AG04450 (cell line): ENCODE measurements around the gene CAV2. TPM values are rescaled to one million over a fixed set of nuclear protein-coding genes. Genes with fewer than 3 reads are reported as not detected.
A peak's percentile ranks its signal among the peaks of the same experiment; 100 is the strongest.

Experiments used
- CTCF ChIA-PET: fragments of 300-600, 350-600 bp; formaldehyde crosslinking; extraction: SDS; loops from one replicate; lab custom pipeline; 2022; ENCODE audit warnings: antibody characterized with exemption, inconsistent platforms; lab: Charles Lee
- POLR2A ChIA-PET: fragments of 350-600 bp; formaldehyde crosslinking; extraction: SDS; loops from one replicate; lab custom pipeline; 2021; ENCODE audit warnings: antibody characterized with exemption, inconsistent platforms; lab: Yijun Ruan, JAX
- DNase-seq: peaks from one replicate; pipeline ENCODE4 v3.0.0-alpha.2; 2011; ENCODE audit warnings: low read depth, low spot score
- H3K27ac ChIP-seq: one replicate; pipeline ENCODE4 v1.5.1; 2012; ENCODE audit warnings: low read depth, low read length, control low read depth
- H3K27me3 ChIP-seq: one replicate; pipeline ENCODE4 v1.6.0; 2012; ENCODE audit warnings: low read length; ENCODE audit not compliant: control insufficient read depth, insufficient read depth
- H3K4me3 ChIP-seq: 2 replicates; pipeline ENCODE4 v1.5.1; 2011; ENCODE audit warnings: mild to moderate bottlenecking, low read depth, low read length, control low read depth
- H3K9me3 ChIP-seq: 2 replicates; pipeline ENCODE4 v1.5.1; 2012; ENCODE audit warnings: low read length; ENCODE audit not compliant: control insufficient read depth, insufficient read depth
- polyA plus RNA-seq: library from polyadenylated mRNA; depleted of rRNA; stranded (reverse); fragments of >200 nt; gene quantifications from 2 replicates; pipeline ENCODE4 v1.2.3, GENCODE V29; 2011
- TF ChIP-seq, protein P1 (sequence below): IDR thresholded peaks from 2 replicates; pipeline ENCODE4 v1.5.1; 2011; ENCODE audit warnings: low read depth, low read length, control low read depth, inconsistent platforms

Gene CAV2
- polyA plus RNA-seq, 1 experiment, result 265 TPM

DNA sequence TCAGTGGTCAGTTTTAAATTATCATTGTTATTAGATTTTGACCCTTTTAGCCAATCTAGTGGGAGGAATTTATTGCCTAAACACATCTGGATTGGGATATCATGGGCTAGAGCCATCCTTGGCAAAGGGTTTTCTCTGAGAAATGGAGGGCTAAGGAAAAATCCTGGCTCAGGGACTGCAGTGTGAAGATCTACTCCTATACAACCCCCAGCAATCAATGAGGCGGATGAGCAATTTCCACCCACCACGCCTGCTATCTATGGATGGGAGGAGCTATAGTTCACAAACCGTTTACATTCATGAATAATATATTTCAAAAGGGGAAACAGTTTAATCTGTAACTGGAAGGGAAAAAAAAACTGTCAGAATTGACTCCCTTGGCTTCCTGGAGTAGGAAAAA is 28.0 kb downstream of the CAV2 start:
- TF ChIP-seq, protein P1, sequence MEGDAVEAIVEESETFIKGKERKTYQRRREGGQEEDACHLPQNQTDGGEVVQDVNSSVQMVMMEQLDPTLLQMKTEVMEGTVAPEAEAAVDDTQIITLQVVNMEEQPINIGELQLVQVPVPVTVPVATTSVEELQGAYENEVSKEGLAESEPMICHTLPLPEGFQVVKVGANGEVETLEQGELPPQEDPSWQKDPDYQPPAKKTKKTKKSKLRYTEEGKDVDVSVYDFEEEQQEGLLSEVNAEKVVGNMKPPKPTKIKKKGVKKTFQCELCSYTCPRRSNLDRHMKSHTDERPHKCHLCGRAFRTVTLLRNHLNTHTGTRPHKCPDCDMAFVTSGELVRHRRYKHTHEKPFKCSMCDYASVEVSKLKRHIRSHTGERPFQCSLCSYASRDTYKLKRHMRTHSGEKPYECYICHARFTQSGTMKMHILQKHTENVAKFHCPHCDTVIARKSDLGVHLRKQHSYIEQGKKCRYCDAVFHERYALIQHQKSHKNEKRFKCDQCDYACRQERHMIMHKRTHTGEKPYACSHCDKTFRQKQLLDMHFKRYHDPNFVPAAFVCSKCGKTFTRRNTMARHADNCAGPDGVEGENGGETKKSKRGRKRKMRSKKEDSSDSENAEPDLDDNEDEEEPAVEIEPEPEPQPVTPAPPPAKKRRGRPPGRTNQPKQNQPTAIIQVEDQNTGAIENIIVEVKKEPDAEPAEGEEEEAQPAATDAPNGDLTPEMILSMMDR, result no peak
- no peak for DNase-seq
- peak overlapping the region; percentile 58 for H3K27ac ChIP-seq
- no peaks in the 10 kb centered on the region; the same call in 1 of the 2 replicates for H3K9me3 ChIP-seq
- ChIA-PET CTCF (interaction anchor here (0.8 to 6.4 kb wide), 8 partner anchors 19 to 354 kb away, joined by 3 to 110 read pairs (median 8); no protein-coding TSS in a partner anchor), POLR2A (interaction anchor here (1.1 kb wide), 1 partner anchor 256 kb away, joined by 3 read pairs; no protein-coding TSS in a partner anchor)
- no peaks in the 10 kb centered on the region for H3K27me3 ChIP-seq
- peak overlapping the region; percentile 97 for H3K4me3 ChIP-seq

DNA sequence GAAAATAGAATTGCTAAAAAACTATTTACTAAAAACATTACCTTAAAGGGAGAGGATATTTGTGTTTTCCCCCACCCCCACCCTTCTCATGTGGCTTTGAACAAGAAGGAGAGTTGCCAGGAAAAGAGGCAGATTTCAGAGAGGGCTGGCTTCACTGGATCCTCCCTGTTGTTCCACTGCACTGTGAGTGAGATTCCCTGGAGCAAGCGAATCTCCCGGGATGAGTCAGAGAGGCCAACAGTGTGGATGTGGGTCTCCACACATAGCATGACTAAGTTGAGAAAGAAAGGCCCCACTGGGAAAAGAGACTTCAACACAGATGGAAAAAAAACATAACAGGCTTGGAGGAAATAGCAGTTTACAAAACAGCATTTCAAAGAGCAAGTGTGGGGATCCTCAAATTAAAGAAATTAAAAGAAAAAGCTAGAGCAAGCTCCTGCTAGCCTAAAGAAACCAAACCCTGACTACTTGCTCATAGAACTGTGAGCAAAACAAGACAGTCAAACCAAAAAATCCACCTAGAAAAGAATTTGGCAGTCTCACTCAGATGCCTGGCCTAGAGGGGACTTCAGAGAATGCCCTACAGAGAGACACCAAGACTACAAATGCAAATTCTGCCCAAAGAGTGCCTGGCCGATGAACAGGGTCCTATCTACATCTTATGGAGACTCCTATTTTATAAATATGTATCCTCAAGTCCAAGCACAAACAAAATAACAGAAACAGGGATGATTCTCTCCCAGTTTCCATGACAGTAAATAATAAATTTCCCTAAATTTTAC is 28.7 kb downstream of the CAV2 start:
- Histone ChIP-seq H3K9me3 (no peaks in the 10 kb centered on the region; the same call in 1 of the 2 replicates), H3K27me3 (no peaks in the 10 kb centered on the region), H3K4me3 (peak overlapping the region; percentile 97), H3K27ac (peak overlapping the region; percentile 59)
- TF ChIP-seq, protein P1, result no peak
- ChIA-PET POLR2A (interaction anchor here (0.9 to 1.1 kb wide), 2 partner anchors 49 to 257 kb away, joined by 3 read pairs; no protein-coding TSS in a partner anchor), CTCF (interaction anchor here (0.8 to 6.4 kb wide), 6 partner anchors 54 to 292 kb away, joined by 3 to 110 read pairs (median 8); no protein-coding TSS in a partner anchor)
- DNase-seq, result peak; percentile 84

DNA sequence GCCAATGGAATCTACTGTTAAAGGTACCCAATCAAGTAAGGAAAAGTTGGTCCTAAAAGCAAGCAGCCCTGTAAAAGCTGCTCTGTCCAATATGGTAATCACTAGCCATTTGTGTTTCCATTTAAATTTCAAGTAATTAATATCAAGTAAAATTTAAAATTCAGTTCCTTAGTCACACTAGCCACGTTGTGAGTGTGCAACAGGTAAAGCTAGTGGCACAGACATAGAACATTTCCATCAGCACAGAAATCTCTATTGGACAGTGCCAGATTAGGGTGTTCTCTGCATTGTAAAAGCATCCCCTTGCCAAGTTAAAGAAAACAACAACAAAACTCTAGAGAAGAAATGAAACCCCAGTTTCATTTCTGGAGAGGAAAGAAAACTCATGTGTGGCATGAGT is 29.7 kb downstream of the CAV2 start:
- CTCF ChIA-PET, result interaction anchor here (3.1 to 6.4 kb wide), 3 partner anchors 62 to 287 kb away, joined by 9 to 110 read pairs (median 24); no protein-coding TSS in a partner anchor

DNA sequence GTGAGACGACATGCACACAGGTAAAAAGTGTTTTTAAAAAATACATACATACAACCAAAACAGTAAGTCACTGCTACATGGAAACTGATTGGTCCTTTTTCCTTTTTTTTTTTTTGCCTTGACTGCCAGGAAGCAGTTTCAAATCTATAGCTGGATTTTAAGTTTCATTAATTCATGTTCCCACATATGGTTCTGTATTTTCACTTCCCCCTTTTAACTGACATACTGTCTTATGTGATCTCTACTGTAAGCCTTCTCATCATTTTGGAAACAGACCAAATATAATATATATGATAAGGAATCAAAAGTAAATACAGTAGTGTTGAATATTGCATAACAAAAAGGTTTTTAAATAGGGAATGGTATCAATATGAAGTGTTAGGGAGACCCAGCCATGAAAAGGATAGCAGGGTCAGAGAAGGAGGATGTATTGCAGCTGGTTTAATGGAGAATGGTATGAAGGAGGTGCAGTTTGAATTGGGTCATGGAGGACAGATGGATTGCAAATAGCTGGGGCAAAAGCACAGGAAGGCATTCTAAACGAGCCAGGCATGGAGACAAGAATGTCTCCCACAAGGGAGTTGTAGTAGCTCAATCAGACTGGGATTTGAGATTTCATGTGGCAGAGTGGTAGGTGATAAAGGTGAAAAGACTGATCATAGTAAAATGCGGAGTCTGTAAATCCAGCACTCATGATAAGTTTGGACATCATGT is 30.7 kb downstream of the CAV2 start:
- peak overlapping the region; percentile 50 for H3K4me3 ChIP-seq
- H3K9me3 ChIP-seq, result no peaks in the 10 kb centered on the region; the same call in 1 of the 2 replicates
- H3K27me3 ChIP-seq, result no peaks in the 10 kb centered on the region
- H3K27ac ChIP-seq, result no peak overlapping the region
- POLR2A ChIA-PET, result no interaction called here
- no peak for DNase-seq
- CTCF ChIA-PET, result interaction anchor here (0.6 to 6.4 kb wide), 5 partner anchors 58 to 357 kb away, joined by 3 to 110 read pairs (median 5); no protein-coding TSS in a partner anchor
- TF ChIP-seq, protein P1, result no peak

More for the DNA sequence above, 29.7 kb downstream of the CAV2 start:
- DNase-seq, result no peak
- POLR2A ChIA-PET, result interaction anchor here (0.9 kb wide), 1 partner anchor 48 kb away, joined by 3 read pairs; no protein-coding TSS in a partner anchor
- Histone ChIP-seq H3K9me3 (no peaks in the 10 kb centered on the region; the same call in 1 of the 2 replicates), H3K27me3 (no peaks in the 10 kb centered on the region), H3K4me3 (peak overlapping the region; percentile 50), H3K27ac (no peak overlapping the region)
- TF ChIP-seq, protein P1, result no peak
